ENCODE results near the gene HOXC10. TPM values are rescaled to one million over a fixed set of nuclear protein-coding genes. Genes with fewer than 3 reads are reported as not detected.

The HOXC10 gene
- total RNA-seq, 1 experiment from 2014 or later: 3.8 TPM

MicroRNA genes within 50 kb of the gene (microRNA counts, 767-probe panel; counts per million panel counts)
- not detected for microRNA hsa-miR-196a-5p
- not detected for microRNA hsa-miR-615-3p
- not detected for microRNA hsa-miR-615-5p

Small RNA genes lying within 50 kb of the gene (microRNA-seq; reads per million reads assigned to microRNA genes)
- gene MIR196A2 (ENCODE audit: borderline number of aligned reads) (599 reads per million, percentile 78 among the genes with 10 or more reads in this experiment), gene MIR615 (ENCODE audit: borderline number of aligned reads) (454 reads per million, percentile 75 among the genes with 10 or more reads in this experiment)

Other genes with a start within 250 kb of the HOXC10 start
- gene CISTR, start 233.2 kb upstream of the HOXC10 start, total RNA-seq (2021; ENCODE audit: unreplicated experiment): not detected
- 3.8 TPM for gene HOXC13, start 46.3 kb upstream of the HOXC10 start, total RNA-seq (2021; ENCODE audit: unreplicated experiment)
- gene HOXC12, start 30.2 kb upstream of the HOXC10 start, total RNA-seq (2021; ENCODE audit: unreplicated experiment): not detected
- 0.22 TPM for gene HOXC11, start 12.0 kb upstream of the HOXC10 start, total RNA-seq (2021; ENCODE audit: unreplicated experiment)
- 0.25 TPM for gene HOTAIR, start 10.2 kb upstream of the HOXC10 start, total RNA-seq (2021; ENCODE audit: unreplicated experiment)
- 11.3 TPM for gene HOXC9, start 15.0 kb downstream of the HOXC10 start, total RNA-seq (2021; ENCODE audit: unreplicated experiment)
- gene HOXC8, start 23.8 kb downstream of the HOXC10 start, total RNA-seq (2021; ENCODE audit: unreplicated experiment): 0.98 TPM
- 3.1 TPM for gene HOXC6, start 43.3 kb downstream of the HOXC10 start, total RNA-seq (2021; ENCODE audit: unreplicated experiment)
- 1.1 TPM for gene HOXC5, start 47.9 kb downstream of the HOXC10 start, total RNA-seq (2021; ENCODE audit: unreplicated experiment)
- gene HOXC4, start 68.7 kb downstream of the HOXC10 start, total RNA-seq (2021; ENCODE audit: unreplicated experiment): 1.5 TPM
- 43.6 TPM for gene SMUG1, start 203.8 kb downstream of the HOXC10 start, total RNA-seq (2021; ENCODE audit: unreplicated experiment)